Hepatocyte (in vitro differentiated cells): Measurements from ENCODE around the gene NCLN. TPM values are rescaled to one million over a fixed set of nuclear protein-coding genes. Genes with fewer than 3 reads are reported as not detected.
A peak's percentile ranks its signal among the peaks of the same experiment; 100 is the strongest.

Source experiments
- DNase-seq: peaks from one replicate; pipeline ENCODE4 v3.0.0-alpha.2; 2016; ENCODE audit warnings: low spot score
- H2AFZ ChIP-seq: fragments of 200-600 bp; sonication (generic); 2 replicates; pipeline ENCODE4 v1.6.0; 2016; ENCODE audit warnings: antibody characterized with exemption, mild to moderate bottlenecking
- H3K27ac ChIP-seq: fragments of 200-600 bp; sonication (generic); 2 replicates; pipeline ENCODE4 v1.5.1; 2016; ENCODE audit warnings: mild to moderate bottlenecking
- H3K27me3 ChIP-seq: fragments of 200-600 bp; sonication (generic); 2 replicates; pipeline ENCODE4 v1.6.1; 2016
- H3K36me3 ChIP-seq: fragments of 200-600 bp; sonication (generic); replicated peaks from 2 replicates; pipeline ENCODE4 v1.5.1; 2016; ENCODE audit warnings: low read depth; ENCODE audit not compliant: insufficient read depth
- H3K4me1 ChIP-seq: fragments of 200-600 bp; sonication (generic); 2 replicates; pipeline ENCODE4 v1.5.1; 2016; ENCODE audit warnings: mild to moderate bottlenecking, moderate library complexity; ENCODE audit not compliant: insufficient read depth
- H3K4me2 ChIP-seq: fragments of 200-600 bp; sonication (generic); 2 replicates; pipeline ENCODE4 v1.6.0; 2016
- H3K4me3 ChIP-seq: fragments of 200-600 bp; sonication (generic); 2 replicates; pipeline ENCODE4 v1.5.1; 2016; ENCODE audit warnings: mild to moderate bottlenecking
- H3K79me2 ChIP-seq: fragments of 200-600 bp; sonication (generic); 2 replicates; pipeline ENCODE4 v1.6.0; 2017; ENCODE audit warnings: mild to moderate bottlenecking
- H3K9me2 ChIP-seq: fragments of 200-600 bp; sonication (generic); replicated peaks from 2 replicates; pipeline ENCODE4 v1.6.0; 2017; ENCODE audit warnings: mild to moderate bottlenecking; ENCODE audit not compliant: insufficient read depth
- H3K9me3 ChIP-seq: fragments of 200-600 bp; sonication (generic); 2 replicates; pipeline ENCODE4 v1.5.1; 2016; ENCODE audit warnings: low read depth, mild to moderate bottlenecking
- H4K20me1 ChIP-seq: fragments of 200-600 bp; sonication (generic); 2 replicates; pipeline ENCODE4 v1.6.0; 2016; ENCODE audit warnings: mild to moderate bottlenecking; ENCODE audit not compliant: insufficient read depth, poor library complexity, severe bottlenecking
- CTCF ChIP-seq: fragments of 200-600 bp; sonication (generic); IDR thresholded peaks from 2 replicates; pipeline ENCODE4 v1.5.1; 2016; ENCODE audit warnings: antibody characterized with exemption, mild to moderate bottlenecking; ENCODE audit not compliant: poor library complexity
- EZH2 ChIP-seq: fragments of 200-600 bp; sonication (generic); IDR thresholded peaks from 2 replicates; pipeline ENCODE4 v1.6.1; 2016; ENCODE audit warnings: antibody characterized with exemption, mild to moderate bottlenecking, borderline replicate concordance
- EZH2phosphoT487 ChIP-seq: fragments of 200-600 bp; sonication (generic); IDR thresholded peaks from one replicate; pipeline ENCODE4 v1.6.1; 2018; ENCODE audit warnings: antibody characterized with exemption, mild to moderate bottlenecking, low read depth, moderate library complexity; ENCODE audit not compliant: unreplicated experiment, severe bottlenecking
- WGBS: methylation state at CpG from one replicate; pipeline ENCODE4 v1.1.6; 2016; ENCODE audit warnings: low lambda C conversion rate; ENCODE audit errors: missing lambda C conversion rate; 5-methylcytosine and 5-hydroxymethylcytosine counted together
- polyA plus RNA-seq: library from polyadenylated mRNA; unstranded; fragments of >200 nt; fragmentation: Nextera tagmentation; extraction: Ambion mirVana; gene quantifications from 2 replicates; pipeline ENCODE4 v1.2.1, GENCODE V29; 2016
- total RNA-seq: library from RNA; depleted of rRNA; stranded (reverse); fragments of >200 nt; gene quantifications from 2 replicates; pipeline ENCODE4 v1.2.3, GENCODE V29; 2014

The NCLN gene
- total and polyA plus RNA-seq, 2 experiments from 2014 or later = 44.9 to 94.2 TPM

GRCh38 chr19:3178973-3179738 is 6.6 kb upstream of the NCLN start:
- TF ChIP-seq EZH2phosphoT487 (no peak), EZH2 (no peak), CTCF (no peak)
- 95% methylated on average over 39 of the region's 52 CpGs for WGBS
- no peaks in the 10 kb centered on the region for H3K36me3 ChIP-seq

GRCh38 chr19:3179739-3180293 is 5.9 kb upstream of the NCLN start:
- Histone ChIP-seq H3K4me1 (no peaks in the 10 kb centered on the region), H3K36me3 (no peaks in the 10 kb centered on the region), H4K20me1 (no peaks in the 10 kb centered on the region), H3K27ac (no peak overlapping the region), H2AFZ (no peak overlapping the region), H3K9me2 (no peaks in the 10 kb centered on the region), H3K4me3 (no peak overlapping the region), H3K79me2 (no peaks in the 10 kb centered on the region), H3K4me2 (no peak overlapping the region), H3K27me3 (no peaks in the 10 kb centered on the region), H3K9me3 (no peaks in the 10 kb centered on the region)
- no peak for TF ChIP-seq EZH2
- no peak for TF ChIP-seq EZH2phosphoT487
- no peak for TF ChIP-seq CTCF
- no peak for DNase-seq
- 95% methylated on average over 26 of the region's 31 CpGs for WGBS

More at GRCh38 chr19:3178973-3179738, 6.6 kb upstream of the NCLN start:
- Histone ChIP-seq H3K9me2 (no peaks in the 10 kb centered on the region), H3K79me2 (no peaks in the 10 kb centered on the region), H3K9me3 (no peaks in the 10 kb centered on the region), H3K4me3 (no peak overlapping the region), H3K4me2 (no peak overlapping the region), H3K27ac (no peak overlapping the region), H3K27me3 (no peaks in the 10 kb centered on the region), H2AFZ (no peak overlapping the region), H3K4me1 (no peaks in the 10 kb centered on the region), H4K20me1 (no peaks in the 10 kb centered on the region)
- no peak for DNase-seq

- no peak overlapping the region for H3K27ac ChIP-seq
- DNase-seq = no peak
- no peaks in the 10 kb centered on the region for H3K36me3 ChIP-seq
- H2AFZ ChIP-seq = peak overlapping the region; percentile 78
- WGBS = 90% methylated on average over 13 of the region's 13 CpGs
- no peaks in the 10 kb centered on the region for H3K9me3 ChIP-seq
- no peak overlapping the region for H3K4me3 ChIP-seq
- no peaks in the 10 kb centered on the region for H3K9me2 ChIP-seq
- peaks cover 30% of the 10 kb centered on the region for H3K79me2 ChIP-seq
- no peaks in the 10 kb centered on the region for H4K20me1 ChIP-seq
- H3K4me1 ChIP-seq = peaks cover 11% of the 10 kb centered on the region
- H3K27me3 ChIP-seq = no peaks in the 10 kb centered on the region
- H3K4me2 ChIP-seq = no peak overlapping the region
- TF ChIP-seq CTCF (no peak), EZH2 (no peak), EZH2phosphoT487 (no peak)
Observed at GRCh38 chr19:3183721-3184641, 1.7 kb upstream of the NCLN start.
